PC-9 (cell line): ENCODE data around the gene SHOC2. TPM values are rescaled to one million over a fixed set of nuclear protein-coding genes. Genes with fewer than 3 reads are reported as not detected.

Experiments
- BruUV-seq: library from RNA; stranded (reverse); fragments of 400-500 nt; replicated peaks from 2 replicates; lab custom pipeline; 2021; lab: Mats Ljungman, UMichigan
- CTCF ChIA-PET: fragments of 300-600 bp; sonication (Branson Sonifier 250); formaldehyde crosslinking; loops from one replicate; lab custom pipeline; 2022; ENCODE audit warnings: antibody characterized with exemption; lab: Charles Lee
- POLR2A ChIA-PET: fragments of 300-600 bp; sonication (Branson Sonifier 250); formaldehyde crosslinking; loops from one replicate; lab custom pipeline; 2022; ENCODE audit warnings: antibody characterized with exemption; ENCODE audit not compliant: unreplicated experiment; lab: Charles Lee
- DNase-seq, 2 experiments: peaks; one replicate each; pipeline versions ENCODE4 v3.0.0 to v3.0.0-alpha.2; 2015 to 2022; ENCODE audit warnings: mixed read lengths in 1 of 2
- H2AFZ ChIP-seq: fragments of 200-600 bp; sonication (generic); 2 replicates; pipeline ENCODE4 v1.8.1; 2017; ENCODE audit warnings: antibody characterized with exemption
- H3F3A ChIP-seq: fragments of 200-600 bp; sonication (generic); 2 replicates; pipeline ENCODE4 v1.8.1; 2017; ENCODE audit warnings: antibody characterized with exemption, mild to moderate bottlenecking, low read depth; ENCODE audit not compliant: insufficient read depth
- H3K27ac ChIP-seq: fragments of 200-600 bp; sonication (generic); 2 replicates; pipeline ENCODE4 v1.6.1; 2016; ENCODE audit warnings: mixed run types
- H3K27me3 ChIP-seq: fragments of 200-600 bp; sonication (generic); 2 replicates; pipeline ENCODE4 v1.6.1; 2016; ENCODE audit warnings: low read depth, mixed run types; ENCODE audit not compliant: insufficient read depth
- H3K36me3 ChIP-seq: fragments of 200-600 bp; sonication (generic); 2 replicates; pipeline ENCODE4 v1.6.1; 2016; ENCODE audit warnings: low read depth, mixed run types
- H3K4me1 ChIP-seq: fragments of 200-600 bp; sonication (generic); replicated peaks from 2 replicates; pipeline ENCODE4 v1.6.1; 2016; ENCODE audit warnings: mixed run types; ENCODE audit not compliant: insufficient read depth
- H3K4me2 ChIP-seq: fragments of 200-600 bp; sonication (generic); 2 replicates; pipeline ENCODE4 v1.6.1; 2017; ENCODE audit warnings: mixed run types
- H3K4me3 ChIP-seq: fragments of 200-600 bp; sonication (generic); 2 replicates; pipeline ENCODE4 v1.6.1; 2016; ENCODE audit warnings: mixed run types
- H3K79me2 ChIP-seq: fragments of 200-600 bp; sonication (generic); 2 replicates; pipeline ENCODE4 v1.6.1; 2017; ENCODE audit warnings: low read depth, mixed run types
- H3K9me2 ChIP-seq: fragments of 200-600 bp; sonication (generic); 2 replicates; pipeline ENCODE4 v1.8.1; 2017; ENCODE audit warnings: mild to moderate bottlenecking; ENCODE audit not compliant: insufficient read depth
- H3K9me3 ChIP-seq: fragments of 200-600 bp; sonication (generic); 2 replicates; pipeline ENCODE4 v1.8.1; 2016; ENCODE audit warnings: low read depth; ENCODE audit not compliant: insufficient read depth
- H4K20me1 ChIP-seq: fragments of 200-600 bp; sonication (generic); 2 replicates; pipeline ENCODE4 v1.8.1; 2017; ENCODE audit not compliant: insufficient read depth
- EZH2 ChIP-seq: fragments of 200-600 bp; sonication (generic); IDR thresholded peaks from 2 replicates; pipeline ENCODE4 v1.8.0; 2017; ENCODE audit warnings: antibody characterized with exemption, low read depth
- intact Hi-C: fragments of 100-400 bp; cut with micrococcal nuclease; formaldehyde crosslinking; loops from one replicate; pipeline ENCODE4 v1.10.0; 2022; ENCODE audit not compliant: unreplicated experiment
- total RNA-seq: library from RNA; stranded (reverse); gene quantifications from 2 replicates; pipeline ENCODE4 v1.2.3, GENCODE V29; 2021
- TF ChIP-seq, protein P1 (sequence below): fragments of 200-600 bp; sonication (generic); conservative IDR thresholded peaks from 2 replicates; pipeline ENCODE4 v1.6.1; 2017; ENCODE audit warnings: mixed run types, antibody characterized with exemption, mild to moderate bottlenecking, moderate library complexity

SHOC2 gene
- total RNA-seq, 1 experiment from 2014 or later, result 20.2 TPM

DNA sequence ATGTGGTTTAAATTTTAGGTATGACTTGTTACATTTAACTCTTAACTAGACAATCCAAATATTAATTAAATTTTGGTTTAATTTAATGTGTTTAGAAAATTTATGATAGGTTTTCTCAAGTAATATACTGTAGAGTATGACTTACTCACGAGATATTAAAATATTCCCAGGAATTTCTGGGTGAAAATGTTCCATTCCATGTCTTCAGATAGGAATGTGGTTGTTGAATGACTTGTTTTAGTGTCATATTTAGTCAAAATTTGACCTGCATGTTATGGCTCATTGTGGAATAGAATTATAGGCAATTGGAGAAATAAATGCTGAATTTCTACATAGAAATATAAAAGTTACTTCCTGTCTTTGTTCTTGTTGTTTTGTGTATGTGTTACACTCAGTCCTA is 46.7 kb downstream of the SHOC2 start:
- CTCF ChIA-PET, result no interaction called here
- Histone ChIP-seq H3K4me1 (no peaks in the 10 kb centered on the region), H3K27me3 (no peaks in the 10 kb centered on the region), H3K9me3 (no peaks in the 10 kb centered on the region), H3K79me2 (peaks cover 8% of the 10 kb centered on the region), H2AFZ (no peak overlapping the region), H3K27ac (no peak overlapping the region), H4K20me1 (no peaks in the 10 kb centered on the region), H3K4me3 (no peak overlapping the region), H3K36me3 (no peaks in the 10 kb centered on the region), H3K4me2 (no peak overlapping the region), H3F3A (no peaks in the 10 kb centered on the region), H3K9me2 (no peaks in the 10 kb centered on the region)
- no TSS peak for BruUV-seq
- POLR2A ChIA-PET, result no interaction called here
- intact Hi-C loops, result no loop called here
- DNase-seq, result no peak
- TF ChIP-seq, protein P1, sequence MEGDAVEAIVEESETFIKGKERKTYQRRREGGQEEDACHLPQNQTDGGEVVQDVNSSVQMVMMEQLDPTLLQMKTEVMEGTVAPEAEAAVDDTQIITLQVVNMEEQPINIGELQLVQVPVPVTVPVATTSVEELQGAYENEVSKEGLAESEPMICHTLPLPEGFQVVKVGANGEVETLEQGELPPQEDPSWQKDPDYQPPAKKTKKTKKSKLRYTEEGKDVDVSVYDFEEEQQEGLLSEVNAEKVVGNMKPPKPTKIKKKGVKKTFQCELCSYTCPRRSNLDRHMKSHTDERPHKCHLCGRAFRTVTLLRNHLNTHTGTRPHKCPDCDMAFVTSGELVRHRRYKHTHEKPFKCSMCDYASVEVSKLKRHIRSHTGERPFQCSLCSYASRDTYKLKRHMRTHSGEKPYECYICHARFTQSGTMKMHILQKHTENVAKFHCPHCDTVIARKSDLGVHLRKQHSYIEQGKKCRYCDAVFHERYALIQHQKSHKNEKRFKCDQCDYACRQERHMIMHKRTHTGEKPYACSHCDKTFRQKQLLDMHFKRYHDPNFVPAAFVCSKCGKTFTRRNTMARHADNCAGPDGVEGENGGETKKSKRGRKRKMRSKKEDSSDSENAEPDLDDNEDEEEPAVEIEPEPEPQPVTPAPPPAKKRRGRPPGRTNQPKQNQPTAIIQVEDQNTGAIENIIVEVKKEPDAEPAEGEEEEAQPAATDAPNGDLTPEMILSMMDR, result no peak
- no peak for TF ChIP-seq EZH2

DNA sequence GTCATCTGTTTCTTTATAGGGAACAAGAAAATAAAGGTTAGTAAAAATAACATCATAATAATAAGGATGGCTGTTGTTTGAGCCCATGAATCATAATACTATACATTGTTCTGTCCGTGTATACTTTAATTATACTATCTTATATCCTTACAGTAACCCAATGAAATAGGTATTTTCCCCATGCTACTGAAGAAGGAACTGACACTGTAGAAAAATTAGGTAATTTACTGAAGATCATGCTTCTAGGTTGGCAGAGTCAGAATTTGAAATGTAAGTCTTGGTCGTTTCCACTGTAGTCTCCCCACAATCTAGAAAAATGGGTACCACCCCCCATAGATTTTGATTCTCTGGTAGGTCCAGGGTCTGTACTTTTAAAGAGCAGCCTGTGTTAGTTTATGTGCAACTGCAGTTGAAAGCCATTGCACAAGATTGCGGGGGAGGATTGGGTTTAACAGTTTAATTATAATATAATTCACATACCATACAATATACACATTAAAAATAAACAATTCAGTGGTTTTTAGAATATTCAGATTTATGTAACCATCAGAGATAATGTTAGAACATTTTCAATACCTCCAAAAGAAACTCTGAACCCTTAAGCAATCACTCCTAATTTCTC is 47.7 kb downstream of the SHOC2 start:
- Histone ChIP-seq H3K4me2 (no peak overlapping the region), H4K20me1 (no peaks in the 10 kb centered on the region), H3K4me3 (no peak overlapping the region), H3K9me3 (no peaks in the 10 kb centered on the region), H3K4me1 (no peaks in the 10 kb centered on the region), H3K9me2 (no peaks in the 10 kb centered on the region), H2AFZ (no peak overlapping the region), H3F3A (no peaks in the 10 kb centered on the region), H3K36me3 (no peaks in the 10 kb centered on the region), H3K27ac (no peak overlapping the region), H3K27me3 (no peaks in the 10 kb centered on the region), H3K79me2 (peaks cover 12% of the 10 kb centered on the region)
- BruUV-seq, result no TSS peak
- intact Hi-C loops, result no loop called here
- ChIA-PET CTCF (no interaction called here), POLR2A (no interaction called here)
- no peak for DNase-seq
- no peak for TF ChIP-seq EZH2
- TF ChIP-seq, protein P1, result no peak

- Histone ChIP-seq H4K20me1 (no peaks in the 10 kb centered on the region), H3K27me3 (no peaks in the 10 kb centered on the region), H3K4me1 (no peaks in the 10 kb centered on the region), H3F3A (no peaks in the 10 kb centered on the region), H3K36me3 (no peaks in the 10 kb centered on the region), H3K9me2 (no peaks in the 10 kb centered on the region), H3K9me3 (no peaks in the 10 kb centered on the region), H3K79me2 (peaks cover 12% of the 10 kb centered on the region), H3K4me3 (no peak overlapping the region), H3K4me2 (no peak overlapping the region), H3K27ac (no peak overlapping the region), H2AFZ (no peak overlapping the region)
- intact Hi-C loops, result no loop called here
- CTCF ChIA-PET, result no interaction called here
- BruUV-seq, result no TSS peak
- no peak for TF ChIP-seq EZH2
- TF ChIP-seq, protein P1, result no peak
- DNase-seq, result no peak
- POLR2A ChIA-PET, result no interaction called here
These were observed 48.2 kb downstream of the SHOC2 start for GRCh38 chr10:110967645-110968044.
